Psoas muscle (tissue), 8 donors: ENCODE results near the gene RBM17. TPM values are rescaled to one million over a fixed set of nuclear protein-coding genes. Genes with fewer than 3 reads are reported as not detected.

ENCODE experiments used
- ATAC-seq, 4 donors: fragments of 200-7000 bp; cut with Tn5 transposase; one replicate each; pipeline ENCODE4 v1.9.1; 2020; ENCODE audit warnings: moderate library complexity in 3 of 4, mild to moderate bottlenecking in 2 of 4
- DNase-seq, 2 donors: peaks; one replicate each; pipeline ENCODE4 v3.0.0-alpha.2; 2020
- H3K27ac ChIP-seq: fragments of 200-600 bp; one replicate; pipeline ENCODE4 v1.8.0; 2022
- H3K27me3 ChIP-seq, 3 donors: fragments of 200-600 bp in 1 of 3; one replicate each; pipeline versions ENCODE4 v1.6.1 to v1.8.0; 2013 to 2022; ENCODE audit warnings: low read length in 2 of 3, mild to moderate bottlenecking in 2 of 3, moderate library complexity in 1 of 3; ENCODE audit not compliant: insufficient read depth in 3 of 3
- H3K36me3 ChIP-seq, 2 donors: fragments of 200-600 bp in 1 of 2; one replicate each; pipeline versions ENCODE4 v1.6.1 to v1.8.0; 2013 to 2022; ENCODE audit warnings: low read depth in 1 of 2, mild to moderate bottlenecking in 1 of 2, moderate library complexity in 1 of 2; ENCODE audit not compliant: insufficient read depth in 1 of 2
- H3K4me1 ChIP-seq: fragments of 200-600 bp; one replicate; pipeline ENCODE4 v1.8.0; 2022
- H3K4me3 ChIP-seq: fragments of 200-600 bp; one replicate; pipeline ENCODE4 v1.8.0; 2022; ENCODE audit warnings: mild to moderate bottlenecking
- H3K9me3 ChIP-seq: fragments of 200-600 bp; one replicate; pipeline ENCODE4 v1.8.0; 2022
- WGBS, 3 donors: extraction: QIAGEN DNeasy Blood & Tissue Kit; methylation state at CpG; one replicate each; pipeline versions ENCODE4 v1.1.6 to v1.1.7; 2013; 5-methylcytosine and 5-hydroxymethylcytosine counted together
- intact Hi-C, 2 donors: fragments of 100-400 bp; cut with DNase I; formaldehyde crosslinking; loops; one replicate each; pipeline versions ENCODE4 v1.11.0 to v1.14.2; 2022
- polyA plus RNA-seq, 3 donors: library from polyadenylated mRNA; stranded (reverse); fragments of 200-250 nt; gene quantifications; one replicate each; pipeline ENCODE4 v1.2.3, GENCODE V29; 2013
- total RNA-seq, 4 donors: library from RNA; stranded (reverse); fragmentation: NEBNext Ultra II Directional in 2 of 4; extraction: Animal tissue kit (Norgen Biotek cat#: 25700) in 2 of 4; gene quantifications; one replicate each; pipeline versions ENCODE4 v1.2.1 to v1.2.4, GENCODE V29; 2021 to 2023
- TF ChIP-seq, protein P1 (sequence below): fragments of 200-600 bp; IDR thresholded peaks from one replicate; pipeline ENCODE4 v1.8.0; 2022; ENCODE audit warnings: antibody characterized with exemption
- donor health status: healthy with polysubstance abuse.
- donor health status: DM: no; HTN: no; CAD: no; lungs with moderate emphysema.
- donor health status: Bipolar disorder and iron deficiency.
- donor health status: healthy.
- donor health status: DM: yes; HTN: yes; CAD: no.
- donor health status: DM: no; HTN: no; CAD: no.
- donor health status: DM: no; HTN: no; CAD: no.
- donor health status: DM: yes; HTN: yes; CAD: no.

RBM17 gene
- total and polyA plus RNA-seq, 7 donors = 74.4 to 157 (median 95.9) TPM

DNA sequence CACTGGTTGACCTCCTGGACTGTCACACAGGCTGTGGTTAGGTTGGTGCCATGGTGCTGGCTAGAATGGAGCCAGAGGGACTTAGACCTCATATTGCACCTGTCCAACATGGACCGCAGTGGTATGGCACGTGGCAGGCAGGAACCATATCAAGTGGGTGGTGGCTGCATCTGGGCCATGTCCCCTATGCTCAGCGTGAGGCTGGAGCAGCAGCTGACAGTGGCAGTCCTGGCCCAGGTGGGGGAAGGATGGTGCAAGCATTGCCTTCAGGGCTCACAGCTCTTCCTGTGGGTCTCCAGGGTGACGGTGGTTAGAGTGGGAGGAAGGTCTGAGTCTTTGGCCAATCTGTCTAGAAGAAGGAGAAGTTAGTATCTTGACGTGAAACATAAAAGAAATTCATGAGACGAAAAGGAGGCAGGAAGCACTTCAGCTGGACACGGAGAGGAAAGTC, 59.4 kb downstream of the RBM17 start:
- H3K36me3 ChIP-seq = peaks cover 0 to 5% of the 10 kb centered on the region in 2 donors
- no peak overlapping the region for H3K4me3 ChIP-seq
- no peaks in the 10 kb centered on the region for H3K27me3 ChIP-seq
- peak overlapping the region; percentile 96 for H3K27ac ChIP-seq
- no peak for DNase-seq
- H3K9me3 ChIP-seq = no peaks in the 10 kb centered on the region
- intact Hi-C loops = loop anchor here in 1 of 2 donors (5.0 kb wide), 1 partner anchor 36 kb away; no protein-coding TSS in a partner anchor
- TF ChIP-seq, protein P1, sequence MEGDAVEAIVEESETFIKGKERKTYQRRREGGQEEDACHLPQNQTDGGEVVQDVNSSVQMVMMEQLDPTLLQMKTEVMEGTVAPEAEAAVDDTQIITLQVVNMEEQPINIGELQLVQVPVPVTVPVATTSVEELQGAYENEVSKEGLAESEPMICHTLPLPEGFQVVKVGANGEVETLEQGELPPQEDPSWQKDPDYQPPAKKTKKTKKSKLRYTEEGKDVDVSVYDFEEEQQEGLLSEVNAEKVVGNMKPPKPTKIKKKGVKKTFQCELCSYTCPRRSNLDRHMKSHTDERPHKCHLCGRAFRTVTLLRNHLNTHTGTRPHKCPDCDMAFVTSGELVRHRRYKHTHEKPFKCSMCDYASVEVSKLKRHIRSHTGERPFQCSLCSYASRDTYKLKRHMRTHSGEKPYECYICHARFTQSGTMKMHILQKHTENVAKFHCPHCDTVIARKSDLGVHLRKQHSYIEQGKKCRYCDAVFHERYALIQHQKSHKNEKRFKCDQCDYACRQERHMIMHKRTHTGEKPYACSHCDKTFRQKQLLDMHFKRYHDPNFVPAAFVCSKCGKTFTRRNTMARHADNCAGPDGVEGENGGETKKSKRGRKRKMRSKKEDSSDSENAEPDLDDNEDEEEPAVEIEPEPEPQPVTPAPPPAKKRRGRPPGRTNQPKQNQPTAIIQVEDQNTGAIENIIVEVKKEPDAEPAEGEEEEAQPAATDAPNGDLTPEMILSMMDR = no peak
- peaks cover 45% of the 10 kb centered on the region for H3K4me1 ChIP-seq
- WGBS, 3 donors = 63 to 74% (median 63%) methylated on average over 7 of the region's 7 CpGs
- peak in 3 of 4 donors; percentile 21 to 62 (median 26) for ATAC-seq

DNA sequence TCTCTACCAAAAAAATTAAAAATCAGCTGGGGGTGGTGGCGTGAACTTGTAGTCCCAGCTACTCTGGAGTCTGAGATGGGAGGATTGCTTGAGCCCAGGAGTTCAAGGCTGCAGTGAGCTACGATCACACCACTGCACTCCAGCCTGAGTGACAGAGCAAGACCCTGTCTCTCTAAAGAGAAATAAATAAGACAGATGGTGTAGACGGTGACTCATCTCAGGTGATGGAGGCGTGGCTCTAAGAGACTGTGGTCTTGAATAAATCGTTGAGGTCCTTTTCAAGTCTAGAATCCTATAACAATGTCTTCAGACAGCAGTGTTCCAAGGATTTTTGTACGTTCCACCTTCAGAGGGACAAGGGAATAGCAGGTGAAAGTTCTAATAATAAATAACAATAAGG, 60.1 kb downstream of the RBM17 start:
- intact Hi-C loops = loop anchor here in 1 of 2 donors (5.0 kb wide), 1 partner anchor 37 kb away; no protein-coding TSS in a partner anchor
- TF ChIP-seq, protein P1 = no peak
- ATAC-seq = no peak
- DNase-seq = no peak
- peak overlapping the region; percentile 96 for H3K27ac ChIP-seq
- H3K27me3 ChIP-seq = no peaks in the 10 kb centered on the region
- peaks cover 0 to 5% of the 10 kb centered on the region in 2 donors for H3K36me3 ChIP-seq
- no peak overlapping the region for H3K4me3 ChIP-seq
- WGBS, 3 donors = 85 to 90% (median 88%) methylated on average over 6 of the region's 6 CpGs
- peaks cover 45% of the 10 kb centered on the region for H3K4me1 ChIP-seq
- no peaks in the 10 kb centered on the region for H3K9me3 ChIP-seq

DNA sequence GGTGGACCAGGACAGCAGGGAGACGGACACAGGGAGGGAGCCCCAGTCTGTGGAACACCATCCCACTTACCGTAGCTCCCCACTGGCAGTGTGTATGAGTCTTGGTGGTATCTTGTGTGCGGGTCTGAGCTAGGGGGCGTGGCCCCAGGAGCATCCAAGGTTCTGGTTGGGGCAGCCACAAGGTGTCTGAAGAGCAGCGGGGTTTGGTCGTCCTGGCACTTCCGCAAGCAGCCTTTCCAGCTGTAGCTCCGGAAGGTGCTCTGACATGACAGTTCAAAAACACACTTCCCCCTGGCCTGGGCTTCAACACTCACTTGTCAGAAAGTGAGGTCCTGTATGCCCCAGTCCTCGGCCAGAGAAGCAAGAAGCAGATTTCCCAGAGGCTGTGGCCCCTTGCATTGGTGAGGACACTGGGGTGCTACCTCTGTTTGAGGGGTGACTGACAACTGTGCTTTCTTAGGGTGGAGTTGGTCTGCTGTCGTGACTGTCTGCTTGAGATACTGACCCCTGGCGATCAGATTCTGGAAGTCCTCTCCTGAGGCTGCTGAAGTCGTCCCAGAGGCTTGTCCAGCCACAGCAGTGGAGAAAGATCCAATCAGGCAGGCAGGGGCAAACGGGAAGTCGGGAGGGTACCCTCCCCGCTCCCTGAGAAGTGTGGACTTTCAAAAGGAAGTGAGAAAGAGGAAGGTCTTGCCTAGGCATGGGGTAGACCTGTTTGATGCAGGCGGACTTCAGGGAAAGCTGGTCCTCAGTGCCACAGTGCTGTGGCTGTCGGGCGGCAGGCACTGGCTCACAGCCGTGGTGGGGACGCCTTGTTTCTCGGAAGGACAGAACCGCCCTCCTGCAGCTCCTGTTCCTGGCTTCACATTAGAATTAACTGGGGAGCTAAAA, 62.5 kb downstream of the RBM17 start:
- ATAC-seq (peak; percentile 56 to 85 (median 74)), DNase-seq (peak; percentile 45 to 76)
- TF ChIP-seq, protein P1 = peak; percentile 65
- Histone ChIP-seq H3K36me3 (peaks cover 0 to 5% of the 10 kb centered on the region in 2 donors), H3K27me3 (no peaks in the 10 kb centered on the region), H3K27ac (peak overlapping the region; percentile 56), H3K4me1 (peaks cover 39% of the 10 kb centered on the region), H3K9me3 (no peaks in the 10 kb centered on the region), H3K4me3 (peak overlapping the region; percentile 40)
- intact Hi-C loops = loop anchor here in 1 of 2 donors (2.0 kb wide), 1 partner anchor 43 kb away; no protein-coding TSS in a partner anchor
- WGBS, 3 donors = 40 to 50% (median 41%) methylated on average over 22 of the region's 22 CpGs

DNA sequence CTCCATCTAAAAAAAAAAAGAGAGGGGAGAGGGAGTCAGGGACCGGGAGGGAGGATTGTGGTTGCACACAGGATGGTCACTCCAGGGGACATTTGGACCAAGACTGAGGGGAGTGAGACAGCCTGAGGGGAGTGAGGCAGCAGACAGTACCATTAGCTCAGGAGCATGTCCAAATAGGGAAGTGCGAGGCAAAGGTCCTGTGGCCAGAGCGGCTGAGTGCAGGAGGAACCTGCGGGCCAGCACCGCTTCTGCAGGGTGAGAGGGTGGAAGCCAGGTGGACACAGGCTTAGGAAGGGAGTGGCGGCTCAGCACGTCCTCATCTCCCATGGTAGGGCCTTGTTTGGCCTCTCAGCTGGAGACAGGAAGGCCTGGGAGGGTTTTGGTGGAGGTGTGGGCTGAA, 65.0 kb downstream of the RBM17 start:
- intact Hi-C loops = no loop called here
- WGBS, 3 donors = 83 to 99% (median 87%) methylated on average over 7 of the region's 7 CpGs
- no peaks in the 10 kb centered on the region for H3K9me3 ChIP-seq
- ATAC-seq = no peak
- TF ChIP-seq, protein P1 = no peak
- DNase-seq = no peak
- H3K4me1 ChIP-seq = peaks cover 15% of the 10 kb centered on the region
- no peak overlapping the region for H3K27ac ChIP-seq
- peaks cover 0 to 5% of the 10 kb centered on the region in 2 donors for H3K36me3 ChIP-seq
- no peaks in the 10 kb centered on the region for H3K27me3 ChIP-seq
- H3K4me3 ChIP-seq = no peak overlapping the region
